HG03565 (cell line): Measurements from ENCODE around the gene ETHE1.

Experiments used
- ATAC-seq: cut with Tn5 transposase; IDR thresholded peaks from one replicate; pipeline ENCODE4 v1.9.1; 2021; ENCODE audit warnings: mild to moderate bottlenecking, moderate library complexity; ENCODE audit not compliant: unreplicated experiment

Gene ETHE1

GRCh38 chr19:43495082-43495481 is 31.9 kb downstream of the ETHE1 start:
- ATAC-seq = no peak

GRCh38 chr19:43490759-43491158 is 36.2 kb downstream of the ETHE1 start:
- no peak for ATAC-seq

GRCh38 chr19:43489979-43490599 is 36.9 kb downstream of the ETHE1 start:
- no peak for ATAC-seq

- ATAC-seq = no peak
Measured at GRCh38 chr19:43489310-43489709, 37.7 kb downstream of the ETHE1 start.

GRCh38 chr19:43488179-43488578 is 38.8 kb downstream of the ETHE1 start:
- no peak for ATAC-seq

- no peak for ATAC-seq
Measured at GRCh38 chr19:43486412-43486811, 40.6 kb downstream of the ETHE1 start.

GRCh38 chr19:43485951-43486350 is 41.0 kb downstream of the ETHE1 start:
- no peak for ATAC-seq

- ATAC-seq = no peak
Measured at GRCh38 chr19:43483281-43483680, 43.7 kb downstream of the ETHE1 start.

GRCh38 chr19:43482193-43482592 is 44.8 kb downstream of the ETHE1 start:
- no peak for ATAC-seq

- no peak for ATAC-seq
Measured at GRCh38 chr19:43481701-43482100, 45.3 kb downstream of the ETHE1 start.

GRCh38 chr19:43480574-43480973 is 46.4 kb downstream of the ETHE1 start:
- ATAC-seq = no peak

- ATAC-seq = no peak
Measured at GRCh38 chr19:43479961-43480561, 46.9 kb downstream of the ETHE1 start.

GRCh38 chr19:43479226-43479625 is 47.8 kb downstream of the ETHE1 start:
- no peak for ATAC-seq

- no peak for ATAC-seq
Measured at GRCh38 chr19:43478323-43478722, 48.7 kb downstream of the ETHE1 start.

GRCh38 chr19:43476606-43477005 is 50.4 kb downstream of the ETHE1 start:
- ATAC-seq = no peak

- ATAC-seq = peak; percentile 75
Measured at GRCh38 chr19:43474986-43475705, 51.9 kb downstream of the ETHE1 start.

- ATAC-seq = no peak
Measured at GRCh38 chr19:43474487-43474886, 52.5 kb downstream of the ETHE1 start.

- no peak for ATAC-seq
Measured at GRCh38 chr19:43471091-43471490, 55.9 kb downstream of the ETHE1 start.

- ATAC-seq = no peak
Measured at GRCh38 chr19:43470288-43470687, 56.7 kb downstream of the ETHE1 start.

GRCh38 chr19:43469160-43469480 is 57.9 kb downstream of the ETHE1 start:
- no peak for ATAC-seq

GRCh38 chr19:43468354-43469159 is 58.4 kb downstream of the ETHE1 start:
- ATAC-seq = no peak

- no peak for ATAC-seq
Measured at GRCh38 chr19:43467730-43468129, 59.3 kb downstream of the ETHE1 start.
